ENCODE results near the gene DNAJC19. TPM values are rescaled to one million over a fixed set of nuclear protein-coding genes. Genes with fewer than 3 reads are reported as not detected.

DNAJC19 gene
- total RNA-seq, 1 donor from 2014 or later, result 34.1 TPM

DNA sequence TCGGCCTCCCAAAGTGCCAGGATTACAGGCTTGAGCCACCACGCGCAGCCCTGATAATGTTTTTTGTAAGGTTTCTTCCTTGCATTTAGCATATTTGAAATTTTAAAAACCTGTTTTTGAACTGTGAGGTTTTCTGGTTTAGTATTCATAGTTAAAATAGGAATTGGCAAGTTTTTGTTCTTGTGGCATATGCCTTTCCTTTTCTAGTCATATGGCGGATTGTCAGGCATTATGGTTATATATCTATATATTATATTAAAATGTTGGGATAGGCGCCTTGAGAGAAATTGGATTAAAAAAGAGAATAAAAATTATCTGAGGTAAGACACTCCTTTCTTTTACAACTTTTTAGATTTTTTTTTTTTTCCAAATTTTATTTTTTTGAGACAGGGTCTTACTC lies 48.7 kb downstream of the DNAJC19 start:
- Mint-ChIP-seq H3K27ac (ENCODE audit: unreplicated experiment) (no peak overlapping the region), H3K4me3 (ENCODE audit: unreplicated experiment) (no peak overlapping the region), H3K27me3 (ENCODE audit: low read depth) (no peaks in the 10 kb centered on the region), H3K4me1 (ENCODE audit: low read depth) (peaks cover 9% of the 10 kb centered on the region), H3K9me3 (ENCODE audit: low read depth) (no peaks in the 10 kb centered on the region), H3K36me3 (ENCODE audit: low read depth) (peaks cover 8% of the 10 kb centered on the region)
- no peak for DNase-seq (ENCODE audit: low spot score)
- TF ChIP-seq, protein P1, sequence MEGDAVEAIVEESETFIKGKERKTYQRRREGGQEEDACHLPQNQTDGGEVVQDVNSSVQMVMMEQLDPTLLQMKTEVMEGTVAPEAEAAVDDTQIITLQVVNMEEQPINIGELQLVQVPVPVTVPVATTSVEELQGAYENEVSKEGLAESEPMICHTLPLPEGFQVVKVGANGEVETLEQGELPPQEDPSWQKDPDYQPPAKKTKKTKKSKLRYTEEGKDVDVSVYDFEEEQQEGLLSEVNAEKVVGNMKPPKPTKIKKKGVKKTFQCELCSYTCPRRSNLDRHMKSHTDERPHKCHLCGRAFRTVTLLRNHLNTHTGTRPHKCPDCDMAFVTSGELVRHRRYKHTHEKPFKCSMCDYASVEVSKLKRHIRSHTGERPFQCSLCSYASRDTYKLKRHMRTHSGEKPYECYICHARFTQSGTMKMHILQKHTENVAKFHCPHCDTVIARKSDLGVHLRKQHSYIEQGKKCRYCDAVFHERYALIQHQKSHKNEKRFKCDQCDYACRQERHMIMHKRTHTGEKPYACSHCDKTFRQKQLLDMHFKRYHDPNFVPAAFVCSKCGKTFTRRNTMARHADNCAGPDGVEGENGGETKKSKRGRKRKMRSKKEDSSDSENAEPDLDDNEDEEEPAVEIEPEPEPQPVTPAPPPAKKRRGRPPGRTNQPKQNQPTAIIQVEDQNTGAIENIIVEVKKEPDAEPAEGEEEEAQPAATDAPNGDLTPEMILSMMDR (IDR thresholded peaks at IDR 0.05), result no peak

DNA sequence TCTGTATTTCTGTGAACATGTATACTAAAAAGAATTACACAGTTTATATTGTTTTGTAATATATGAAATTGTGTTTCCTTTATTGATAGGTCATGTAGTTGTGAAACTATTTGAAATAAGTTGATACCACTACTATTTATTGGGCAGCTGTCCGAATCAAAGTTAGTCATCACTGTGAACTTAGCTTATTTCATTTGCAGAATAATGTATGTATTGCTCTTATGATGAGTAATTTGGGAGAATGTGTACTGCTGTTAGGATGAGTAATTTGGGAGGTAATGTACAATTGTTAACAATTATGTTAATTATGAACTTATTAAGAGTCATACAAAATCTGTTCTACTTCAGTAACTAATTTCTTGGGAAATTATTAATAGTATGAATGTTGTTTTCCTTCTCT lies 54.9 kb downstream of the DNAJC19 start:
- TF ChIP-seq, protein P1 (IDR thresholded peaks at IDR 0.05), result no peak
- H3K4me1 Mint-ChIP-seq (ENCODE audit: low read depth), result peaks cover 26% of the 10 kb centered on the region
- no peaks in the 10 kb centered on the region for H3K27me3 Mint-ChIP-seq (ENCODE audit: low read depth)
- DNase-seq (ENCODE audit: low spot score), result no peak
- no peaks in the 10 kb centered on the region for H3K9me3 Mint-ChIP-seq (ENCODE audit: low read depth)
- H3K4me3 Mint-ChIP-seq (ENCODE audit: unreplicated experiment), result no peak overlapping the region
- H3K36me3 Mint-ChIP-seq (ENCODE audit: low read depth), result no peaks in the 10 kb centered on the region
- H3K27ac Mint-ChIP-seq (ENCODE audit: unreplicated experiment), result peak overlapping the region; percentile 12

Other genes with a start within 250 kb of the DNAJC19 start
- gene FXR1, start 77.1 kb downstream of the DNAJC19 start, total RNA-seq, result 118 to 121 TPM (median 120 TPM) in 3 replicates

Data from chondrocyte (in vitro differentiated cells).